Right renal pelvis (tissue), 4 donors: ENCODE measurements around the gene SOS2. TPM values are rescaled to one million over a fixed set of nuclear protein-coding genes. Genes with fewer than 3 reads are reported as not detected.

Experiments used
- polyA plus RNA-seq, 4 donors: library from polyadenylated mRNA; unstranded; fragments of 120-200 nt; gene quantifications; one replicate each; pipeline ENCODE4 v1.2.1, GENCODE V29; 2013; ENCODE audit not compliant: insufficient read length in 4 of 4

The SOS2 gene
- polyA plus RNA-seq, 4 donors: 33.9 to 45.8 (median 44.0) TPM

Other genes starting within 250 kb of the SOS2 start
- gene VCPKMT, start 115.0 kb downstream of the SOS2 start, polyA plus RNA-seq: 10 to 100 TPM; 13.6 to 16.9 (median 14.9) TPM
- gene L2HGDH, start 80.7 kb upstream of the SOS2 start, polyA plus RNA-seq: 10 to 100 TPM in 2 of 4 donors, 1 to 10 TPM in 2; 9.4 to 11.5 (median 10.5) TPM
- 10 to 100 TPM; 21.6 to 27.3 (median 23.5) TPM for gene DMAC2L, start 80.7 kb upstream of the SOS2 start, polyA plus RNA-seq
- 1 to 10 TPM; 7.1 to 8.3 (median 7.3) TPM for gene CDKL1, start 165.3 kb upstream of the SOS2 start, polyA plus RNA-seq